ENCODE data around the gene REXO1.
A peak's percentile ranks its signal among the peaks of the same experiment; 100 is the strongest.
"Not testable (repeated sequence)": the region's sequence is repeated elsewhere in the genome, so short reads cannot be mapped to it uniquely, and the experiment has no call there.

Gene REXO1

GRCh38 chr19:1876496-1877279 lies 28.4 kb upstream of the REXO1 start:
- not testable (repeated sequence) for H3K9me2 ChIP-seq (replicated peaks; ENCODE audit: low read depth, low read length); H3K27me3 ChIP-seq (ENCODE audit: insufficient read depth, low read length, poor library complexity, severe bottlenecking); H3K36me3 ChIP-seq (ENCODE audit: insufficient read depth, low read length); H3K9me3 ChIP-seq (ENCODE audit: insufficient read depth, low read depth, low read length); H2AFZ ChIP-seq (ENCODE audit: low read length); H3F3A ChIP-seq (ENCODE audit: low read depth)
- H3K4me1 ChIP-seq (ENCODE audit: insufficient read depth, low read length, poor library complexity, severe bottlenecking): peaks cover 25% of the 10 kb centered on the region
- H3K4me2 ChIP-seq (ENCODE audit: low read depth, low read length, poor library complexity, severe bottlenecking): peak overlapping the region; percentile 96
- H3K79me2 ChIP-seq (ENCODE audit: insufficient read depth, low read length): peaks cover 56% of the 10 kb centered on the region
- peak overlapping the region; percentile 88 for H3K9ac ChIP-seq (ENCODE audit: low read depth, low read length, poor library complexity, severe bottlenecking)
- TF ChIP-seq CTCF (conservative IDR thresholded peaks at IDR 0.05; ENCODE audit: low read length): peak; percentile 31; the same call in 1 of the 2 replicates
- H4K20me1 ChIP-seq (ENCODE audit: insufficient read depth, low read length, poor library complexity, severe bottlenecking): peaks cover 38% of the 10 kb centered on the region
- peak overlapping the region; percentile 95 for H3K4me3 ChIP-seq (ENCODE audit: low read length, poor library complexity, severe bottlenecking)

- Histone ChIP-seq H3K4me2 (ENCODE audit: low read depth, low read length, poor library complexity, severe bottlenecking) (peak overlapping the region; percentile 96), H3K79me2 (ENCODE audit: insufficient read depth, low read length) (peaks cover 59% of the 10 kb centered on the region), H4K20me1 (ENCODE audit: insufficient read depth, low read length, poor library complexity, severe bottlenecking) (peaks cover 38% of the 10 kb centered on the region), H3K27me3 (ENCODE audit: insufficient read depth, low read length, poor library complexity, severe bottlenecking) (no peaks in the 10 kb centered on the region), H3K9me2 (replicated peaks; ENCODE audit: low read depth, low read length) (no peaks in the 10 kb centered on the region), H3K9me3 (ENCODE audit: insufficient read depth, low read depth, low read length) (no peaks in the 10 kb centered on the region), H3K4me3 (ENCODE audit: low read length, poor library complexity, severe bottlenecking) (peak overlapping the region; percentile 95), H3K9ac (ENCODE audit: low read depth, low read length, poor library complexity, severe bottlenecking) (peak overlapping the region; percentile 88), H3F3A (ENCODE audit: low read depth) (no peaks in the 10 kb centered on the region), H2AFZ (ENCODE audit: low read length) (peak overlapping the region; percentile 50; the same call in 1 of the 2 replicates), H3K4me1 (ENCODE audit: insufficient read depth, low read length, poor library complexity, severe bottlenecking) (peaks cover 25% of the 10 kb centered on the region), H3K36me3 (ENCODE audit: insufficient read depth, low read length) (no peaks in the 10 kb centered on the region)
- TF ChIP-seq CTCF (conservative IDR thresholded peaks at IDR 0.05; ENCODE audit: low read length): no peak
- no peak for TF ChIP-seq EZH2phosphoT487 (IDR thresholded peaks at IDR 0.05; ENCODE audit: borderline replicate concordance)
Observed at GRCh38 chr19:1875646-1876495, 27.6 kb upstream of the REXO1 start.

GRCh38 chr19:1875265-1875645 lies 27.0 kb upstream of the REXO1 start:
- H3K9me3 ChIP-seq (ENCODE audit: insufficient read depth, low read depth, low read length); H3K36me3 ChIP-seq (ENCODE audit: insufficient read depth, low read length); H3K9me2 ChIP-seq (replicated peaks; ENCODE audit: low read depth, low read length); H3K27me3 ChIP-seq (ENCODE audit: insufficient read depth, low read length, poor library complexity, severe bottlenecking); H2AFZ ChIP-seq (ENCODE audit: low read length); H3F3A ChIP-seq (ENCODE audit: low read depth): not testable (repeated sequence)
- H4K20me1 ChIP-seq (ENCODE audit: insufficient read depth, low read length, poor library complexity, severe bottlenecking): peaks cover 31% of the 10 kb centered on the region
- H3K4me3 ChIP-seq (ENCODE audit: low read length, poor library complexity, severe bottlenecking): peak overlapping the region; percentile 95
- peaks cover 58% of the 10 kb centered on the region for H3K79me2 ChIP-seq (ENCODE audit: insufficient read depth, low read length)
- H3K4me2 ChIP-seq (ENCODE audit: low read depth, low read length, poor library complexity, severe bottlenecking): peak overlapping the region; percentile 96
- H3K9ac ChIP-seq (ENCODE audit: low read depth, low read length, poor library complexity, severe bottlenecking): peak overlapping the region; percentile 88
- H3K4me1 ChIP-seq (ENCODE audit: insufficient read depth, low read length, poor library complexity, severe bottlenecking): peaks cover 25% of the 10 kb centered on the region
